SK-N-SH treated with all-trans-retinoic acid at 6 μM for 48 hours (cell line): ENCODE data around the gene ITGB4.

Experiments used
- ESRRG ChIP-seq: fragments of 250-450 bp; sonication (Bioruptor Pico); IDR thresholded peaks from 2 replicates; pipeline ENCODE4 v1.6.1; 2021; ENCODE audit warnings: mild to moderate bottlenecking
- GLIS3 ChIP-seq: fragments of 250-450 bp; sonication (Bioruptor Pico); IDR thresholded peaks from 2 replicates; pipeline ENCODE4 v1.5.0; 2020; ENCODE audit warnings: mild to moderate bottlenecking, moderate library complexity
- TF ChIP-seq, protein P1 (sequence below): fragments of 250-450 bp; sonication (Bioruptor Pico); IDR thresholded peaks from 2 replicates; pipeline ENCODE4 v1.8.0; 2020; ENCODE audit warnings: mild to moderate bottlenecking, moderate library complexity, borderline replicate concordance

DNA sequence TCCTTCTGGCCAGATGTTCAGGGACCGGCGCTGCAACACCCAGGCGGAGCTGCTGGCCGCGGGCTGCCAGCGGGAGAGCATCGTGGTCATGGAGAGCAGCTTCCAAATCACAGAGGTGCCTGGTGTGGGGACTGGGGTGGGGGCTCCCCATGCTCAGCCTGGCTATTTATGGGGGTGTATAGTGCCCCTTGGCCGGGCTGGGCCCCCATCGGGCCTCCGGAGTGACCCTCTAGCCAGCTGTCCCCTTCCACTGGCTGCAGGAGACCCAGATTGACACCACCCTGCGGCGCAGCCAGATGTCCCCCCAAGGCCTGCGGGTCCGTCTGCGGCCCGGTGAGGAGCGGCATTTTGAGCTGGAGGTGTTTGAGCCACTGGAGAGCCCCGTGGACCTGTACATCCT lies 6.1 kb downstream of the ITGB4 start:
- TF ChIP-seq ESRRG (CRISPR knock-in tag) (no peak), GLIS3 (CRISPR knock-in tag) (no peak)
- TF ChIP-seq, protein P1, sequence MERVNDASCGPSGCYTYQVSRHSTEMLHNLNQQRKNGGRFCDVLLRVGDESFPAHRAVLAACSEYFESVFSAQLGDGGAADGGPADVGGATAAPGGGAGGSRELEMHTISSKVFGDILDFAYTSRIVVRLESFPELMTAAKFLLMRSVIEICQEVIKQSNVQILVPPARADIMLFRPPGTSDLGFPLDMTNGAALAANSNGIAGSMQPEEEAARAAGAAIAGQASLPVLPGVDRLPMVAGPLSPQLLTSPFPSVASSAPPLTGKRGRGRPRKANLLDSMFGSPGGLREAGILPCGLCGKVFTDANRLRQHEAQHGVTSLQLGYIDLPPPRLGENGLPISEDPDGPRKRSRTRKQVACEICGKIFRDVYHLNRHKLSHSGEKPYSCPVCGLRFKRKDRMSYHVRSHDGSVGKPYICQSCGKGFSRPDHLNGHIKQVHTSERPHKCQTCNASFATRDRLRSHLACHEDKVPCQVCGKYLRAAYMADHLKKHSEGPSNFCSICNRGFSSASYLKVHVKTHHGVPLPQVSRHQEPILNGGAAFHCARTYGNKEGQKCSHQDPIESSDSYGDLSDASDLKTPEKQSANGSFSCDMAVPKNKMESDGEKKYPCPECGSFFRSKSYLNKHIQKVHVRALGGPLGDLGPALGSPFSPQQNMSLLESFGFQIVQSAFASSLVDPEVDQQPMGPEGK (CRISPR knock-in tag) = no peak
